Inflammatory macrophage treated with lipopolysaccharide for 1 hour (primary cell): Measurements from ENCODE around the gene ASGR2.
A peak's percentile ranks its signal among the peaks of the same experiment; 100 is the strongest.
"Not testable (repeated sequence)": the region's sequence is repeated elsewhere in the genome, so short reads cannot be mapped to it uniquely, and the experiment has no call there.

Experiments
- DNase-seq, 2 donors: peaks; one replicate each; pipeline ENCODE4 v3.0.0-alpha.2; 2020 to 2022

The ASGR2 gene, protein sequence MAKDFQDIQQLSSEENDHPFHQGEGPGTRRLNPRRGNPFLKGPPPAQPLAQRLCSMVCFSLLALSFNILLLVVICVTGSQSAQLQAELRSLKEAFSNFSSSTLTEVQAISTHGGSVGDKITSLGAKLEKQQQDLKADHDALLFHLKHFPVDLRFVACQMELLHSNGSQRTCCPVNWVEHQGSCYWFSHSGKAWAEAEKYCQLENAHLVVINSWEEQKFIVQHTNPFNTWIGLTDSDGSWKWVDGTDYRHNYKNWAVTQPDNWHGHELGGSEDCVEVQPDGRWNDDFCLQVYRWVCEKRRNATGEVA

GRCh38 chr17:7114241-7114874 lies at the start of gene ASGR2:
Gene ASGR2 (minus strand): TSS chr17:7114822. CDS start chr17:7114240, 582 bp downstream.
- no peak for DNase-seq

DNA sequence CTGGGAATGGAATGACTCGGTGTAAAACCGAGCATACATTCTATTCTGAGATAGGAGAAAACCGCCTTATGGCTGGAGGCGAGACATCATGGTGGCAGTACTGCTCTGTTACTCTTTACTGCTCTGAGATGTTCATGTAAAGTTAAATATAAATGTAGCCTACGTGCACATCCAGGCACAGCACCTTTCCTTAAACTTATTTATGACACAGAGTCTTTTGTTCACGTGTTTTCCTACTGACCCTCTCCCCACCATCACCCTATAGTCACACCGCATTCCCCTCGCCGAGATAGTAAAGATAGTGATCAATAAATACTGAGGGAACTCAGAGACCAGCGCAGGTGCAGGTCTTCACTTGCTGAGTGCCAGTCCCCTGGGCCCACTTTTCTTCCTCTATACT lies 44.9 kb upstream of the ASGR2 start:
- not testable (repeated sequence) for DNase-seq

DNA sequence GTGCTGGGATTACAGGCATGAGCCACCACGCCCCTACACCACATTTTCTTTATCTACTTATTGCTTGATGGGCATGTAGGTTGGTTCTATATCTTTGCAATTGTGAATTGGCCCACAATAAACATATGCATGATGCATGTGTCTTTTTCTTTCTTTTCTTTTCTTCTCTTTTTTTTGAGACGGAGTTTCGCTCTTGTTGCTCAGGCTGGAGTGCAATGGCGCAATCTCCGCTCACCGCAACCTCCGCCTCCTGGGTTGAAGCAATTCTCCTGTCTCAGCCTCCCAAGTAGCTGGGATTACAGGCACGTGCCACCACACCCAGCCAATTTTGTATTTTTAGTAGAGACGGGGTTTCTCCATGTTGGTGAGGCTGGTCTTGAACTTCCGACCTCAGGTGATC lies 43.8 kb upstream of the ASGR2 start:
- not testable (repeated sequence) for DNase-seq

DNA sequence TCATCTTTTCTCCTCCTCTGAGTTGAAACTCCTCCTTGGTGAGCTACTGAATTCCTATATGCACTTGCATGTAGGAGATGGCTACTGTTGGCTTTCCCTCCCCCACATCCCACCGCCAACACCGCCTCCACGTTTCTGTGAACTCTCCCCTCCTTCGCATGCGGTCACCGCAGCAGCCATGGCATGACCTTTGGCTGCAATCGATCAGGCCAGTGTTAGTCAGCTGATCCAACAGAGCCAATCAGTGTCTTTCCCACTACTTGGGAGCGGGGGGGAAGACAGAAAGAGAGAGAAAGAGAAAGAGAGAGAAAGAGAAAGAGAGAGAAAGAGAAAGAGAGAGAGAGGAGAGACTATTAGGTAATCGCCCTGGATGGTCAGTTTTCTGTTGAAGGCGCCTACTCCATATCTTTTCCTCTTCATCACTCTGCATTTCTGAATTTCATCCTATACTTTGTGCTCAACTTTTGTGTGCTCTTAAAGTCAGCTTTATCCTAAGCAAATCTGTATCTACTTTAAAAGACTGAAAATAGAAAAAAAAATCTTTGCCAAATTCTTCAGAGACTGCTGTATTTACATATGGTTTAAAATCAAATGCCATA lies 41.8 kb upstream of the ASGR2 start:
- DNase-seq, result no peak

GRCh38 chr17:7147772-7148171 lies 33.1 kb upstream of the ASGR2 start:
- no peak for DNase-seq

DNA sequence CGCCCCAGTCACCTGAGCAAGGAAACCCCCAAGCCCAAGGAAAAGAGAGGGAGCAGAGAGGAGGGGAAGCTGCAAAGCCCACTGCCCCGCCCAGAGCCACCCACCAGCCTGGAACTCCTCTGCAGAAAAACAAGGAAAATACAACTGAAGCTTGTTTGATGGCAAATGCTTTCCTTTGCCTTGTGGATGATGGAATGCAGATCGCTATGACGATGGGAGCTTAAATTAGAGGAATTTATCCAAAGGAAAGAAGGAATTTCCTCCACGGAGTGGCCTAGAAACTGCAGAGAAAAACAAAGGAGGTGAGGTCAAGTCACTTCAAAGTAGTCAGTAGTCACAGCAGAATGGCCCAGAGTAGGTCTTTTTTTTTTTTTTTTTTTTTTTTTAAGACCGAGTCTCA lies 31.5 kb upstream of the ASGR2 start:
- DNase-seq, result no peak

DNA sequence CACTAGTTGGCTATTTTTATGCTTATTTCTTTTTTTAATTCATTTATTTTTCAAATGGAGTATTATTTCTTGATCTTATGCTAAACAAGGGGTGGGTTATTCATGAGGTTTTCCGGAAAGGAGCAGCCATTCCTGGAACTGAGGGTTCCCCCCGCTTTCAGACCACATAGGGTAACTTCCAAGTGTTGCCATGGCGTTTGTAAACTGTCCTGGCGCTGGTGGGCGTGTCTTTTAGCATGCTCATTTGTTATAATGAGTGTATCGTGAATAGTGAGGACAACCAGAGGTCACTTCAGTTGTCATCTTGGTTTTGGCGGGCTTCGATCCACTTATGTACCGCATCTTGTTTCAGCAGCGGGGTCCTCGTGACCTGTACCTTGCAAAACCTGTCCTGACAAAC lies 29.6 kb upstream of the ASGR2 start:
- DNase-seq, result no peak

DNA sequence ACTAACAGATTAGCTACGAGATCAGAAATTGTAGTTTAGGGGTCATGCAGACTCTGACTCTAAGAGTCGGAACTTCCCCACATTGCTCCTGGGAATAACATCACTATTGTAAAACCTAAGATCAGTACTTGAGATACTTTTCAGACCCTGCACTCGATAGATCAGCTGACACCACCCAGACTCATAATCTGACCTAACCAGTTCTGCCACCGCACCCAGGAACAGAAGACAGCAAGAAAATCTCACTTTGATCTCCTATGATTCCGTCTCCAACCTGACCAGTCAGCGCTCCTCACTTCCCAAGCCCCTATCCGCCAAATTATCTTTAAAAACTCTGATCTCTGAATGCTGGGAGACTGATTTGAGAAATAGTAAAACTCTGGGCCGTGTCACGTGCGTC lies 27.2 kb upstream of the ASGR2 start:
- DNase-seq, result no peak

DNA sequence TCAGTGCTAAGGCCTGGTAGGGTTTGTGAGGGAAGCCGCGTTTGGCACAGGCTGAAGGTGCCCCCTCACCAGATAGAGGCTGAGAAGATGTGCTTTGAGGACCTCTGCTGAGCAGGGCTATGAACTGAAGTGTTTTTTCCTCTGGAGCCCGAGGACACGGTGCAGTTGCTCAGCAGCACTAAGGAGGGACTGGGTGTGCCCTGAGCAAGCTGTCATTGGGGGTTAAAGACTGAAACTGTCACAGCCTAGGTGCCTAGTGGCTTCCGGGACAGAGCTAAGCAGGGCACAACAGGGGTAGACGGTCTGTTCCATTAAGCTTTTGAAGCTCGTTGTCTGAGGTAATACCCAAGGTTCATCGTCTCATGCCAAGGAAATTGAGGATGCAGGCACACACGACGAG lies 24.8 kb upstream of the ASGR2 start:
- no peak for DNase-seq

DNA sequence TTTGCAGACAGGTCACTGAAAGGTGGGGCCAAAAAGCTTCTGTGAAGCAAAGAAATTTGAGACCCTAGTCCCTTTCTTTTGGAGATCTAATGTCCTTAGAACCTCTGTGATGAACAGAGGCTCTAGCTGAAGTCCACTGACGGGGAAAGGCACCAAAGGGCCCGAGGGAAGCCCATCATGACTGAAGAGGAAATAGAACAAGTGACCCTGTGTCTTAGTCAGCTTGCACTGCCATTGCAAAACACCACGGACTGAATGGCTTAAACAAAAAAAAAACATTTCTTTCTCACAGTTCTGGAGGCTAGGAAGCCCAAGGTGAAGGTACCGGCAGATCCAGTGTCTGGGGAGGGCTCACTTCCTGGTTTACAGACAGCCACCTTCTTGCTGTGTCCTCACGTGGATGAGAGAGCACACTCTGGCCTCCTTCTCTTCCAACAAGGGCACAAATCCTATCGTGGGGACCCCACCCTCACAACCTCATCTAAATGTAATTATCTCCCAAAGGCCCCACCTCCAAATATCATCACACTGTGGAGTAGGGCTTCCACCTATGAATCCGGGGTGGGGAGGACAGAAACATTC lies 24.3 kb upstream of the ASGR2 start:
- DNase-seq, result peak; percentile 81 to 82

- peak; percentile 47 to 60 for DNase-seq
Measured at GRCh38 chr17:7137171-7137943, 22.7 kb upstream of the ASGR2 start.

- peak; percentile 62 to 92 for DNase-seq
Measured at GRCh38 chr17:7136266-7136877, 21.8 kb upstream of the ASGR2 start.

- DNase-seq, result no peak
Measured at GRCh38 chr17:7133916-7134315, 19.3 kb upstream of the ASGR2 start.

DNA sequence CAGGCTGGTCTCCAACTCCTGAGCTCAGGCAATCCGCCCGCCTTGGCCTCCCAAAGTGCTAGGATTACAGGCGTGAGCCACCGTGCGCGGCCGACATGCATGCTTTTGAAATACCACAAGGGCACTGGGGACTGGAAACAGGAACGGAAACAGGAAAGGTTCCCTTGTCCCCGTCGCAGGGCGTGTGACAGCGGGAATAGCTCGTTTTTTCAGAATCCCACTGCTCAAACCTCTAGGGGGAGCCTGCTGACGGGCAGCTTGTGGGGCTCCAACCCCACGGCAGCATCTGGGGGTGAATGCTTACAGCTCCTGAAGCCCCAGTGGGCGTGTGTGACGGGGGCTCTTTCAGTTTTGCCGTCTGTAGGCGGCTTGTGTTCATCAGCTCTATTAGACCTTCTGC lies 18.8 kb upstream of the ASGR2 start:
- DNase-seq, result peak; percentile 80 to 87

GRCh38 chr17:7132511-7133094 lies 18.0 kb upstream of the ASGR2 start:
- DNase-seq, result peak; percentile 92 to 98

GRCh38 chr17:7131423-7131791 lies 16.8 kb upstream of the ASGR2 start:
- peak in 1 of 2 donors; percentile 43 for DNase-seq

DNA sequence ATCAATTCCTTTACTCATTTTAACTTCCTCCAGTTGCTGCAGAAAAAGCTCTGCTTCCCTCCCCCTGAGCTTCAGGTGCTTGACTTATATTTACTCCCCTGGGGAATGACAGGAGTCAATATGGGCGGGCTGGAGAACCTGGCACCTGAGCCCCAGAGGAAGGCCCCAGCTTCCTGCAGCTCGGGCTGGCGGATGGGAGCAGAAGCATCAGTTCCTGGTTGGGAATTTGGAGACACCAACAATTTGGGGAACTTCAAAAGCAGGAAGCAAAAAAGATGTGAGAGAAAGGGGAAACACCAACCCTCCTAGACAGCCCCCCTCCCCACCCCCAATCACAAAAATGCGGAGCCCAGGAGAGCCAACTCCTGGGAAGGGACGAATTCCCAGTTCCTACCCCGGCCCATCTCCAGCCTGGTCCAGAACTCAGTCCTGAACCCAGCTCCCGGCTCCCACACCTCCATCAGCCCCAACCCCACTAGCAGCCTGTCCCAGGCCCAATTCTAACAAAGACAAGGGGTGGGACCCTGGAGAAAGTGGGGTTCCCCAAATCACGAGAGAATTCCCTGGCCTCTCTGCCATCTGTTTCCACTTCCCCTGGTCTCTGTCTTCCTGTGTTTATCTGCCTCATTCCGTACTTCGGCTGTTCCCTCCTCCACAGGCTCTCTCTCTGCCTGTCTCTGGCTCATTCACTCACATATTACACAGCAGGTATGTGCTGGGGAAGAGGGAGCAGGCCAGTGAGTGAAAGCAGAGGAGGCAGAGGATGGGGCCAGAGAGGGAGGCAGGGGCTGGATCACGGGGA lies 16.2 kb upstream of the ASGR2 start:
- DNase-seq, result peak; percentile 55 to 62

GRCh38 chr17:7129311-7129710 lies 14.7 kb upstream of the ASGR2 start:
- DNase-seq, result no peak

DNA sequence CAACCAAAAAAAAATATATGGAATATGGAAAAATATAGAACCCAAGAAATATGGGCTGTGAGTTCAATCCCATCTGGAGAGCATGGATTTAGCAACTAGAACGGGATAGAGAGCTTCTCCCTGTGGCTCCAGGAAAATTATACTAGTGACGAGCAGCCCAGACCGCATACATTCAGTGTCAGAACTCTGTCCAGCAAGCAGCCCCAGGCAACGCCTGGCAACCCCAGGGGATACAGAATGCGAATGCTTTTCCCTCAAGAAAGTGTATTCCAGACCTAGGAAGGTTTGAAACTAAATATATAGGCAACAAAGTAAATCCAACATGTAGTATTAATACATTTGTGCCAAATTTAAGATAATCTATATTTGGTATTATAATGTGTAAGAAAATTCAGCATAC lies 13.5 kb upstream of the ASGR2 start:
- DNase-seq, result no peak

DNA sequence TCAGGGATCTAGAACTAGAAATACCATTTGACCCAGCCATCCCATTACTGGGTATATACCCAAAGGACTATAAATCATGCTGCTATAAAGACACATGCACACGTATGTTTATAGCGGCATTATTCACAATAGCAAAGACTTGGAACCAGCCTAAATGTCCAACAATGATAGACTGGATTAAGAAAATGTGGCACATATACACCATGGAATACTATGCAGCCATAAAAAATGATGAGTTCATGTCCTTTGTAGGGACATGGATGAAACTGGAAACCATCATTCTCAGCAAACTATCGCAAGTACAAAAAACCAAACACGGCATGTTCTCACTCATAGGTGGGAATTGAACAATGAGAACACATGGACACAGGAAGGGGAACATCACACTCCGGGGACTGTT lies 12.9 kb upstream of the ASGR2 start:
- DNase-seq, result not testable (repeated sequence)

GRCh38 chr17:7126386-7126785 lies 11.8 kb upstream of the ASGR2 start:
- DNase-seq, result not testable (repeated sequence)
